Breast epithelium (tissue), 3 donors: ENCODE measurements around the gene DNAL4.

Experiments
- CTCF ChIP-seq, 3 donors: fragments of 450-650 bp; IDR thresholded peaks; one replicate each; pipeline ENCODE4 v1.5.1; 2016 to 2017; ENCODE audit warnings: antibody characterized with exemption in 3 of 3, mild to moderate bottlenecking in 3 of 3, moderate library complexity in 3 of 3
- POLR2A ChIP-seq: fragments of 450-650 bp; IDR thresholded peaks from one replicate; pipeline ENCODE4 v1.6.1; 2016; ENCODE audit warnings: antibody characterized with exemption, mild to moderate bottlenecking, moderate library complexity
- POLR2AphosphoS5 ChIP-seq, 3 donors: sonication (generic); formaldehyde crosslinking; IDR thresholded peaks; one replicate each; pipeline ENCODE4 v1.6.1; 2017; ENCODE audit warnings: antibody characterized with exemption in 3 of 3

GRCh38 chr22:38755911-38756532, 37.9 kb downstream of the DNAL4 start, which contains the start of gene SUN2:
- TF ChIP-seq CTCF (IDR thresholded peaks at IDR 0.05): no peak
- peak; percentile 17 for TF ChIP-seq POLR2A
- TF ChIP-seq POLR2AphosphoS5 (IDR thresholded peaks at IDR 0.05): peak in 2 of 3 donors; percentile 18 to 50
